GM19240 (cell line): ENCODE measurements around the gene RUFY1.

Source experiments
- DNase-seq: peaks from one replicate; pipeline ENCODE4 v3.0.0; 2011; ENCODE audit warnings: low spot score; ENCODE audit not compliant: insufficient read length

Gene RUFY1

GRCh38 chr5:179605026-179605833 lies 54.9 kb downstream of the RUFY1 start:
- no peak for DNase-seq

GRCh38 chr5:179606071-179606909 lies 55.9 kb downstream of the RUFY1 start:
- DNase-seq, result no peak

- no peak for DNase-seq
These were observed 56.5 kb downstream of the RUFY1 start for GRCh38 chr5:179606910-179607159.

- DNase-seq, result no peak
These were observed 57.0 kb downstream of the RUFY1 start for GRCh38 chr5:179607160-179607931.

GRCh38 chr5:179608131-179608581 lies 57.8 kb downstream of the RUFY1 start:
- no peak for DNase-seq

- DNase-seq, result no peak
These were observed 59.4 kb downstream of the RUFY1 start for GRCh38 chr5:179609834-179610108.

- DNase-seq, result no peak
These were observed 60.0 kb downstream of the RUFY1 start for GRCh38 chr5:179610109-179610902.

- no peak for DNase-seq
These were observed 60.5 kb downstream of the RUFY1 start for GRCh38 chr5:179610903-179611265.

GRCh38 chr5:179612577-179613459 lies 62.5 kb downstream of the RUFY1 start:
- no peak for DNase-seq

GRCh38 chr5:179613460-179614071 lies 63.2 kb downstream of the RUFY1 start:
- DNase-seq, result no peak

- DNase-seq, result no peak
These were observed 64.4 kb downstream of the RUFY1 start for GRCh38 chr5:179614745-179615144.

- DNase-seq, result no peak
These were observed 64.8 kb downstream of the RUFY1 start for GRCh38 chr5:179615203-179615602.

GRCh38 chr5:179616002-179616594 lies 65.7 kb downstream of the RUFY1 start:
- DNase-seq, result no peak

GRCh38 chr5:179617930-179618329 lies 67.6 kb downstream of the RUFY1 start:
- no peak for DNase-seq

GRCh38 chr5:179618923-179619554 lies 68.7 kb downstream of the RUFY1 start:
- DNase-seq, result no peak

GRCh38 chr5:179619776-179620175 lies 69.4 kb downstream of the RUFY1 start:
- DNase-seq, result no peak

- DNase-seq, result no peak
These were observed 69.9 kb downstream of the RUFY1 start for GRCh38 chr5:179620293-179620692.

- DNase-seq, result no peak
These were observed 70.5 kb downstream of the RUFY1 start for GRCh38 chr5:179620703-179621350.
